GM10847 (cell line): Measurements from ENCODE around the gene MTHFD1.

Source experiments
- POLR2A ChIP-seq: IDR thresholded peaks from 2 replicates; pipeline ENCODE4 v1.6.1; 2011; ENCODE audit not compliant: insufficient read length; ENCODE audit errors: extremely low read depth

Gene MTHFD1

GRCh38 chr14:64493455-64493854, 105.3 kb downstream of the MTHFD1 start:
- TF ChIP-seq POLR2A = no peak

GRCh38 chr14:64495252-64495651, 107.1 kb downstream of the MTHFD1 start:
- TF ChIP-seq POLR2A = no peak

GRCh38 chr14:64496764-64497163, 108.6 kb downstream of the MTHFD1 start:
- no peak for TF ChIP-seq POLR2A

DNA sequence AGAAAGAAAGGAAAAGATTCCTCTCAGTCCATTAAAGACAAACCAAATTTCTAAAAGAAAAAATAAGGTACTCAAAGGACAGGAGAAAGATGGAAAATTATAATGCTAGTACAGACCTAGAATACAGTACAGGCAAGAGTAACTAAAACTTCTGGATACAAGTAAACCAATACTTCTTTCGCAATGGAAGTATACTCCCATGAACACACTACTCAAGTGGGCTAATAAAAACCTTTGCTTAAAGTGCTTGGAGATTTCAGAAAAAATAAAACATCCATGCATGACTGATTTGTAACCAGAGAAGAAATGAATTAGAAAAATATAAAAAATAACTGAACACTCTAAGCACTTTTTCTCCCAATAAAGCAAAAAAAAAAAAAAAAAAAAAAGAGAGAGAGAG, 111.9 kb downstream of the MTHFD1 start:
- no peak for TF ChIP-seq POLR2A

GRCh38 chr14:64501411-64502171, 113.4 kb downstream of the MTHFD1 start:
- no peak for TF ChIP-seq POLR2A

DNA sequence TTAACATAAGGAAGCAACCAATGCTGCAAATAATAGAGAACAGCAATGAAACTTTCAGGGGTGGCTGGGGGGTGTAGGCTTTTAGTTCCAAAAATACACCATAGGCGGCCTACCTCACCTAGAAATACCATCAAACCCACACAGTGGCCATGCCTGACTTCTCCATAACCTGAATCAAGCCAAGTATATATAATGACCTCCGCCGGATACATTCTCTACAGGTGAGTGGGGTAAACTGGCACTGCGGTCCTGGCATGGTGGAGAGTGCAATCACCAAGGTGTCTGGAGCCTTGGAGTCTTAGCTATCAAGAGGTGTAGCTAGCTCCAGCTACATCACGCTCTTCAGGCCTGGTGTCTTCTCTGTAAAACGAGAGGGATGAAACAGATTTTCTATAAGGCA, 114.3 kb downstream of the MTHFD1 start:
- no peak for TF ChIP-seq POLR2A

GRCh38 chr14:64502887-64503433, 114.8 kb downstream of the MTHFD1 start:
- no peak for TF ChIP-seq POLR2A

DNA sequence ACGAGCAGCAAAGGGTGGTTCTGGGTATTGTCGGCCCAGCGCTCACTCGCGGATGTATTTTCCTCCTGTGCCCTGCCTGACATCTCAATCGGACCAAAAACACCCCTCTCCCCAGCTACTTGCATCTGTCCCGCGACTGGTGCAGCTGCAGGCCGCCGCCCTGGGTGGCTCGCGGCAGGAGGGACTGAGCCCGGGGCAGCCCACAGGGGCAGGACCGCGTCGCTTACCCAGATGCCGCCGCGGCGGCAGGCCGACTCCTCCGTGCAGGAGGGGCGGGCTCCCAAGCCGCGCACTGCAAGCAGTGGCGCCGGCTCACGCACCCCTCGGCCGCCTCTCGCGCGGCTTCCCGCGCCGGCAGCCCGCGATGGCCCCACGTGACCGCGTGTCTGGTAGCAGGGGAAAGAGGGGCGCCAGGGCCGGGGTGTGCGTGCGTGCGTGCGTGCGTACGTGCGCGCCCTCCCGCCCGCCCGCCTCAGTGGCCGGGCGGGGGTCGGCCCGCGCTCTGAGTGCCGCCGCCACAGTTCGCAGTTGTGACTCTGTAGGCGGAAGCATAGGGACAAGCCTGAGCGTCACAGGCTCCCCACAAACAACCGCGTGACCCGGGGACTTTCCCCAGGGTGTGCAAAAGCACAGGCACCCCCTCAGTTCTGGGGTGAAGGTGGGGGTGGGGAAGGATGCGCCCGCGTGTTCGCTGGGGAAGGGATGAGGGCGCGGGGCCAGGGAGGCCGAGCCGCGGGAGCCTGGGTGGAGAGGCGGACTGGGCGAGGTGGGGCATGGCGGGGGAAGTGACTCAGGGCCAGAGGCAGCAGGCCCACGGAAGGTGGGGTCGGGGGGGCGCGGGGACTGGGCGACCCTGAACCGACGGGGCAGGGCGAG, 115.5 kb downstream of the MTHFD1 start, which contains the start of gene ZBTB25:
Gene ZBTB25, minus strand, starts transcription at position 405 of the 876 bp plus-strand sequence. CDS start 13,305 bp downstream, outside the sequence.
- TF ChIP-seq POLR2A = peak; percentile 80

- TF ChIP-seq POLR2A = peak; percentile 60
Observed at GRCh38 chr14:64504310-64504896, 116.2 kb downstream of the MTHFD1 start, which contains the start of gene ZBTB1. Gene ZBTB1 (plus strand): TSS chr14:64504770. CDS start chr14:64521505, 16,735 bp downstream.

DNA sequence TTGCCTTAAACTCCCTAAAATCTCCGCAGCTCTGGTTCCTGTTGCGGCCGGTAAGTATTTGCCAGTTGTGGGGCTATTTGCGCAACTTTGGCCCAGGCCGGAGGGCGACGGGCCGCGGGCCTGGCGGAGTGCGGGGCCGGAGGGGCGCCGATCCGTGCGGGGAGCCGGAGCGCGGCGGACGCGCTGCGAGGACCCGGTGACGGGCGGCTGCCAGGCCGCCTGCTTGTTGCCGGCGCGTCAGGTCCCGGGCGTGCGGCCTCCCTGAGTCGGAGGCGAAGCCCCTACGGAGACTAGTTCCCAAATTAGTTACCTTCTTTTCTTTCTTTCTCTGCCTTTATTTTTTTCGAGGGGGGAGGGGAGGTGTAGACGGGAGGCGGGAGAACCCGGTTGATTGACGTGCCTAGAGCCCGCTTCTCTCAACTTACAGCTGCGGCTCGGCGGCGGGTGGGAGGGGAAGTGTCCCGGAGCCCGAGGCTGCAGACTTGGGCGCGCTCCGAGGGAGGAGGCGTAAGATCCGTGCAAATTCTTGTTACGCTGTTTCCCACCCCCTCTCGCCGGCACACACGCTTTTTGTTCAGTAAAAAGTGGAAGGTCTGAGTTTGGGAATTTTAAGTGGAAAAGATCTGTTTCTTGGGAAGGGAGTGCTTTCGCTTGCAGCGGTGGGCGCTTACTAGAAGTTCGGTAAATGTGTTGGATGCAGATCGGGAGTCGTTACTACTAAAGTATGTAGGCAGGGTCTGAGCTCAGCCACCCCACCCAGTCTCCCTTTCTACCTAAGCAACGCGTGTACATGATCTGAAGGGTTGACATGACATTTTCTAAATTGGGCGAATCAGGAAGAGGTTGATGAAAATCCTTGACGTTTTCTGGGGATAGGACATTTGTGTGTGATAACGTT, 117.0 kb downstream of the MTHFD1 start:
- TF ChIP-seq POLR2A = no peak

DNA sequence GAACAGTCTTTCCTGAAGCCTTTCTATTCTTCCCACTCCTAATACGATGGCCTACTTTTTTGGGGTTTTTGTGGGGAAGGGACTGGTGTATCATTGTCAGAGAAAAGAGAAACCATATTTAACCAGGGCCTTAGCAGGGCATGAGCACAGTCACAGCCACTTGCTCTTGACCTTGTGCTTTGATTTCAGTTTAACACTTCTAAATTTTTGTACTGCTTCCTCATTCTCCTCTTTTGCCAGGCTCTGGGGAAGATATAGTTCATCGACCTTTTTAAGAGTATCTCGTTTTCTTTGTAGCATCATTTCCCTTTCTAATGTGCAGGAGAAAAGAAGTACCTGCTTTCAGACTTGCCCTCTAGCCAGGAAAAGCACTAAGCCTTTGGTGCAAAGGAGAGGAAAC, 118.6 kb downstream of the MTHFD1 start:
- TF ChIP-seq POLR2A = no peak

GRCh38 chr14:64507376-64508156, 119.4 kb downstream of the MTHFD1 start:
- TF ChIP-seq POLR2A = no peak

DNA sequence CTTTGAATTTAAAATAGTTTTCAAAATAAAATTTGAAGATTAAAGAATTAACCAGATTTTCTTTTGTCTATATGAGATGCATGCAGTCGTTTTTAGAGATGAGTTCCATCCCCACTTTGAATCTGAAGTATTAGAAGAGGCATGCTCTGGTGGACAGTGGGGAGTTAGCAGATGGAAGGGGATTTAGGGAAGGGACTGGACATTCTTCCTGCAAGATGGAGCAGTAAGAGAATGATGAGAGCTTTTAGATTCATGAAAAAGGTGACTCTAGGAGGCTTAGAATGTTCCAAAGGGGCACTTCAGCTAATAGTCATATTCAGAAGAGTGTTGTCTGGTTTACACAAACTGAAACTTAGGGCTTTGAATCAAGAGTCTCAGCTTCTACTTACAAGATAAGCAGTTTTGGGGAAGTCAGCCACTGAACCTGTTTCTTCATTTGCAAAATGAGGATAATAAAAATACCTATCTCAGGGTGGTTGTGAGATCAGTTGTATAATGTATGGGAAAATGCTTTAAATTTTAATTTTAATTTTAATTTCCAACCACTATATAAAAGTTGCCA, 120.1 kb downstream of the MTHFD1 start:
- TF ChIP-seq POLR2A = no peak
